ENCODE data around the gene SDHAF1.

GRCh38 chr19:35946203-35946602 is 48.8 kb upstream of the SDHAF1 start:
- TF ChIP-seq POLR2A (IDR thresholded peaks at IDR 0.05), result no peak
- TF ChIP-seq CTCF (IDR thresholded peaks at IDR 0.05), result no peak

Measured in heart left ventricle (tissue), 13 donors.